Neuronal stem cell (in vitro differentiated cells): ENCODE data around the gene ST6GALNAC3.

Experiments
- DNase-seq: peaks from one replicate; pipeline ENCODE4 v3.0.0-alpha.2; 2013; ENCODE audit warnings: low spot score
- H2AFZ ChIP-seq: one replicate; pipeline ENCODE4 v1.6.1; 2013; ENCODE audit warnings: mild to moderate bottlenecking, low read length, inconsistent platforms
- H2AK5ac ChIP-seq: 2 replicates; pipeline ENCODE4 v1.6.1; 2013; ENCODE audit warnings: low read depth, mild to moderate bottlenecking, inconsistent platforms, low read length, moderate library complexity, mixed read lengths
- H2BK120ac ChIP-seq: 2 replicates; pipeline ENCODE4 v1.6.1; 2013; ENCODE audit warnings: low read depth, mild to moderate bottlenecking, inconsistent platforms, low read length, moderate library complexity, mixed read lengths
- H2BK12ac ChIP-seq: one replicate; pipeline ENCODE4 v1.6.1; 2013; ENCODE audit warnings: low read length, inconsistent platforms
- H2BK15ac ChIP-seq: 2 replicates; pipeline ENCODE4 v1.6.1; 2013; ENCODE audit warnings: mild to moderate bottlenecking, low read length, inconsistent platforms, mixed read lengths
- H2BK5ac ChIP-seq: one replicate; pipeline ENCODE4 v1.6.1; 2013; ENCODE audit warnings: inconsistent platforms, mild to moderate bottlenecking, low read length, moderate library complexity
- H3K14ac ChIP-seq: one replicate; pipeline ENCODE4 v1.6.1; 2013; ENCODE audit warnings: low read length, inconsistent platforms
- H3K18ac ChIP-seq: 2 replicates; pipeline ENCODE4 v1.6.1; 2013; ENCODE audit warnings: low read length, inconsistent platforms
- H3K23ac ChIP-seq: 2 replicates; pipeline ENCODE4 v1.6.1; 2013; ENCODE audit warnings: low read depth, mild to moderate bottlenecking, mixed read lengths, low read length, inconsistent platforms; ENCODE audit not compliant: poor library complexity
- H3K27ac ChIP-seq: replicated peaks from 3 replicates; pipeline ENCODE4 v1.5.1; 2013; ENCODE audit warnings: low read length, inconsistent platforms
- H3K27me3 ChIP-seq, 3 experiments: 2 replicates each; pipeline ENCODE4 v1.6.1; 2013; ENCODE audit warnings: low read length in 3 of 3, mild to moderate bottlenecking in 2 of 3, inconsistent platforms in 1 of 3, low read depth in 1 of 3, mixed read lengths in 1 of 3, moderate library complexity in 1 of 3; ENCODE audit not compliant: control insufficient read depth in 3 of 3, insufficient read depth in 3 of 3
- H3K36me3 ChIP-seq, 2 donors: replicated peaks in 1 of 2; 2 replicates each; pipeline ENCODE4 v1.6.1; 2013; ENCODE audit warnings: low read length in 2 of 2; ENCODE audit not compliant: control insufficient read depth in 2 of 2, insufficient read depth in 2 of 2
- H3K4ac ChIP-seq: 2 replicates; pipeline ENCODE4 v1.6.1; 2013; ENCODE audit warnings: inconsistent platforms, mild to moderate bottlenecking, low read length, moderate library complexity
- H3K4me1 ChIP-seq, 2 donors: 1 replicate in 1 of 2; 2 replicates in 1 of 2; pipeline ENCODE4 v1.6.1; 2013; ENCODE audit warnings: low read length in 2 of 2, low read depth in 1 of 2; ENCODE audit not compliant: control insufficient read depth in 2 of 2, insufficient read depth in 1 of 2
- H3K4me2 ChIP-seq: one replicate; pipeline ENCODE4 v1.6.1; 2013; ENCODE audit warnings: mild to moderate bottlenecking, low read length, inconsistent platforms; ENCODE audit not compliant: insufficient read depth, poor library complexity, severe bottlenecking
- H3K4me3 ChIP-seq, 2 donors: 2 replicates each; pipeline ENCODE4 v1.5.1; 2013; ENCODE audit warnings: low read length in 2 of 2, mild to moderate bottlenecking in 2 of 2, inconsistent platforms in 1 of 2, moderate library complexity in 1 of 2
- H3K79me1 ChIP-seq: one replicate; pipeline ENCODE4 v1.6.1; 2013; ENCODE audit warnings: low read depth, mild to moderate bottlenecking, inconsistent platforms, low read length, moderate library complexity
- H3K9ac ChIP-seq: one replicate; pipeline ENCODE4 v1.6.1; 2013; ENCODE audit warnings: mild to moderate bottlenecking, low read depth, low read length, inconsistent platforms; ENCODE audit not compliant: poor library complexity
- H3K9me3 ChIP-seq, 2 donors: replicated peaks in 1 of 2; 2 replicates each; pipeline versions ENCODE3 to v1.6.1; 2013; ENCODE audit warnings: low read length in 2 of 2, mild to moderate bottlenecking in 2 of 2, inconsistent platforms in 1 of 2, low read depth in 1 of 2, mixed read lengths in 1 of 2, moderate library complexity in 1 of 2; ENCODE audit not compliant: control insufficient read depth in 2 of 2, insufficient read depth in 1 of 2
- H4K8ac ChIP-seq: one replicate; pipeline ENCODE4 v1.6.1; 2013; ENCODE audit warnings: low read depth, mild to moderate bottlenecking, inconsistent platforms, low read length, moderate library complexity
- H4K91ac ChIP-seq: one replicate; pipeline ENCODE4 v1.6.1; 2013; ENCODE audit warnings: low read length, low read depth, mild to moderate bottlenecking, inconsistent platforms; ENCODE audit not compliant: poor library complexity
- WGBS, 2 donors: extraction: QIAGEN DNeasy Blood & Tissue Kit; methylation state at CpG; one replicate each; pipeline ENCODE4 v1.1.7; 2013; ENCODE audit warnings: missing lambda C conversion rate in 2 of 2, mixed read lengths in 1 of 2; ENCODE audit not compliant: insufficient read length in 2 of 2, insufficient replicate concordance in 1 of 2; ENCODE audit errors: extremely low coverage in 2 of 2; 5-methylcytosine and 5-hydroxymethylcytosine counted together

The ST6GALNAC3 gene

DNA sequence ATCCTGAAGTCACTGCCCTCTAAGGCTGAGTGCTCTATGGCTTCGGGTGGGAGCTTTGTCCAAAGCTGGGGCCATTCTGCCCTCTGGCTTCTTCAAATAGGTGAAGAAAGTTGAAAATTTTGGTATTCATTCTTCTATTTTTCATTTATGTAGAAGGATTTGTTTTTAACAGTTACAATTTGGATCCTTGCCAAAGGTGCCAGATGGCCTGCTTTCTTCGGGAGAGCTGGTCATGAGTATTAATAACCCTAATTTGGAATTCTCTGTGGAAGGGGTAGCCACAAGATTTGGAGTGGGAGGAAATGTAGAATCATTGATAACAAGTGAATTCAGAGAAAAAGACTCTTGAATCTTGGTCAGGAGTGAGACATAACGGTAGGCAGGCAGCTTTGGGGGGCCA lies 422.3 kb downstream of the ST6GALNAC3 start:
- Histone ChIP-seq H3K4me3 (no peak overlapping the region), H3K14ac (no peak overlapping the region), H3K18ac (no peak overlapping the region), H2AK5ac (no peak overlapping the region), H3K23ac (no peak overlapping the region), H3K4ac (no peak overlapping the region), H3K27me3 (no peaks in the 10 kb centered on the region), H2BK5ac (no peak overlapping the region), H2AFZ (no peak overlapping the region), H3K4me1 (peaks cover 9 to 17% of the 10 kb centered on the region in 2 donors), H3K9me3 (no peaks in the 10 kb centered on the region), H4K8ac (no peak overlapping the region), H4K91ac (no peak overlapping the region), H2BK12ac (no peak overlapping the region), H2BK15ac (no peak overlapping the region), H3K27ac (no peak overlapping the region), H3K79me1 (no peaks in the 10 kb centered on the region), H3K9ac (no peak overlapping the region), H2BK120ac (no peak overlapping the region), H3K4me2 (no peak overlapping the region), H3K36me3 (no peaks in the 10 kb centered on the region)
- no CpG with 5 or more reads among the region's 3 CpGs for WGBS, 2 donors
- DNase-seq = no peak

GRCh38 chr1:76500116-76500515 lies 425.6 kb downstream of the ST6GALNAC3 start:
- Histone ChIP-seq H3K9me3 (no peaks in the 10 kb centered on the region), H3K4me1 (peaks cover 11 to 24% of the 10 kb centered on the region in 2 donors), H2BK15ac (no peak overlapping the region), H2BK12ac (no peak overlapping the region), H3K23ac (no peak overlapping the region), H3K4me3 (no peak overlapping the region), H4K91ac (no peak overlapping the region), H3K27me3 (no peaks in the 10 kb centered on the region), H3K9ac (no peak overlapping the region), H3K27ac (peak overlapping the region; percentile 50), H3K79me1 (no peaks in the 10 kb centered on the region), H2BK120ac (no peak overlapping the region), H2BK5ac (no peak overlapping the region), H3K4ac (no peak overlapping the region), H3K36me3 (no peaks in the 10 kb centered on the region), H2AFZ (no peak overlapping the region), H2AK5ac (no peak overlapping the region), H3K18ac (no peak overlapping the region), H3K14ac (no peak overlapping the region), H4K8ac (no peak overlapping the region), H3K4me2 (no peak overlapping the region)
- DNase-seq = no peak

DNA sequence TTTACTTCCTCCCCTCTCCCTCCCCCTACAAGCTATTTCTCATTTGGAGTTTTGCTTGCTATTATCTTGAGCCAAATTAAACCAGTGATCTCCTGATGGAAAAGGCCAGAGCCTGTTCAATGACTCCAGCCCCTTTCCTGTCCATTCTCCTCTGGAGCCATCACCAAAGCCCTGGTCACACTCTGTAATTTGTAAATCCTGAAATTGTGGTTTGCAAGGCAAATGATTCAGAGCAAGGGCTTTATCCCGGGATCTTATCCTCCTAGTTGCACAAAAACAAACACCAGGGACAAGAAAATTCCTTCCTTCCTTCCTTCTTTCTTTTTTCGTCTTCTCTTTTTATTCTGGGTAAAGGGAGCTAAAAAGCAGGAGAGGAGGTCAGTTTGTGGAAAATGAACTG lies 426.6 kb downstream of the ST6GALNAC3 start:
- H3K4me3 ChIP-seq = peak overlapping the region in 1 of 2 donors; percentile 32
- no CpG with 5 or more reads among the region's 2 CpGs for WGBS, 2 donors

GRCh38 chr1:76501586-76502219 lies 427.2 kb downstream of the ST6GALNAC3 start:
- H3K9me3 ChIP-seq = no peaks in the 10 kb centered on the region
- no peak overlapping the region for H3K23ac ChIP-seq
- no peak overlapping the region for H3K9ac ChIP-seq
- no peaks in the 10 kb centered on the region for H3K27me3 ChIP-seq
- peak; percentile 67 for DNase-seq
- WGBS, 2 donors = no CpG with 5 or more reads among the region's 7 CpGs
- H3K14ac ChIP-seq = no peak overlapping the region
- peak overlapping the region in 1 of 2 donors; percentile 32 for H3K4me3 ChIP-seq
- no peak overlapping the region for H3K18ac ChIP-seq
- H3K27ac ChIP-seq = peak overlapping the region; percentile 87
- no peak overlapping the region for H2BK120ac ChIP-seq
- no peak overlapping the region for H2AK5ac ChIP-seq
- H3K4me1 ChIP-seq = peaks cover 12 to 24% of the 10 kb centered on the region in 2 donors
- no peak overlapping the region for H3K4ac ChIP-seq
- no peak overlapping the region for H2BK5ac ChIP-seq
- peak overlapping the region; percentile 83 for H2AFZ ChIP-seq
- H3K4me2 ChIP-seq = peak overlapping the region; percentile 18
- H3K36me3 ChIP-seq = no peaks in the 10 kb centered on the region
- no peaks in the 10 kb centered on the region for H3K79me1 ChIP-seq
- no peak overlapping the region for H2BK15ac ChIP-seq
- H4K91ac ChIP-seq = no peak overlapping the region
- no peak overlapping the region for H2BK12ac ChIP-seq
- H4K8ac ChIP-seq = no peak overlapping the region

More for the DNA sequence above, 426.6 kb downstream of the ST6GALNAC3 start:
- Histone ChIP-seq H2BK15ac (no peak overlapping the region), H2AK5ac (no peak overlapping the region), H3K9me3 (no peaks in the 10 kb centered on the region), H2BK5ac (no peak overlapping the region), H3K9ac (no peak overlapping the region), H3K36me3 (no peaks in the 10 kb centered on the region), H3K23ac (no peak overlapping the region), H4K8ac (no peak overlapping the region), H3K4ac (no peak overlapping the region), H2AFZ (peak overlapping the region; percentile 83), H3K79me1 (no peaks in the 10 kb centered on the region), H2BK120ac (no peak overlapping the region), H3K18ac (no peak overlapping the region), H3K27ac (peak overlapping the region; percentile 87), H3K4me2 (no peak overlapping the region), H3K14ac (no peak overlapping the region), H3K27me3 (no peaks in the 10 kb centered on the region), H3K4me1 (peaks cover 11 to 24% of the 10 kb centered on the region in 2 donors), H4K91ac (no peak overlapping the region), H2BK12ac (no peak overlapping the region)
- peak; percentile 38 for DNase-seq
